ENCODE results near the gene ARHGAP6.

Gene ARHGAP6

DNA sequence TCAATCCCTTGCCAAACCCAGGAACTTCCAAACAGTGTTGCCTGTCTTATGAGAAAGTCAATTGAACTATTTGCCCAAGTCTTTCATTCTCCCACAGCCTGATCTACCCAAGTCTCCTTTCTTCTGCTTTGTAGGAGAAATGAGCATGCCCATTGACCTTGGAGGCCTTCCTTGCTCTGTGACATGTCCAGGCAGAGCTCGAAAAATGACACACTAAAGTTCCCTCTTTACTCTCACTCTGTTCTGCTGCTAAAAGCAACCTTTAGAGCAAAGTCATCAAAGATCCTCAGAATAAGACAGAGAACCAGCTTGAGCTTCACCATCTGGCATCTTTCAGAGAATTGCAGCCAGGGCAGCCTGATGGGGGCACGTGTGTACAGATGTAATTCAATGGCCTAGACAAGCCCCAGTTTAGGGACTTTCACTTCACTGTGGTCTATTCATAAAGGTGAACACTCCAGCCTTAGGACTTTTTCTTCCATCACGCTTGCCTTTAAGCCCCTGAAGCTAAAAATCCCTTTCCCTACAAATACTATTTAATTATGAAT, 236.1 kb downstream of the ARHGAP6 start:
- DNase-seq (ENCODE audit: low read depth in 2 of 2): no peak

- no peak for DNase-seq (ENCODE audit: low read depth in 2 of 2)
These were observed 238.2 kb downstream of the ARHGAP6 start for GRCh38 chrX:11427453-11428071.

- DNase-seq (ENCODE audit: low read depth in 2 of 2): no peak
These were observed 238.8 kb downstream of the ARHGAP6 start for GRCh38 chrX:11426712-11427452.

DNA sequence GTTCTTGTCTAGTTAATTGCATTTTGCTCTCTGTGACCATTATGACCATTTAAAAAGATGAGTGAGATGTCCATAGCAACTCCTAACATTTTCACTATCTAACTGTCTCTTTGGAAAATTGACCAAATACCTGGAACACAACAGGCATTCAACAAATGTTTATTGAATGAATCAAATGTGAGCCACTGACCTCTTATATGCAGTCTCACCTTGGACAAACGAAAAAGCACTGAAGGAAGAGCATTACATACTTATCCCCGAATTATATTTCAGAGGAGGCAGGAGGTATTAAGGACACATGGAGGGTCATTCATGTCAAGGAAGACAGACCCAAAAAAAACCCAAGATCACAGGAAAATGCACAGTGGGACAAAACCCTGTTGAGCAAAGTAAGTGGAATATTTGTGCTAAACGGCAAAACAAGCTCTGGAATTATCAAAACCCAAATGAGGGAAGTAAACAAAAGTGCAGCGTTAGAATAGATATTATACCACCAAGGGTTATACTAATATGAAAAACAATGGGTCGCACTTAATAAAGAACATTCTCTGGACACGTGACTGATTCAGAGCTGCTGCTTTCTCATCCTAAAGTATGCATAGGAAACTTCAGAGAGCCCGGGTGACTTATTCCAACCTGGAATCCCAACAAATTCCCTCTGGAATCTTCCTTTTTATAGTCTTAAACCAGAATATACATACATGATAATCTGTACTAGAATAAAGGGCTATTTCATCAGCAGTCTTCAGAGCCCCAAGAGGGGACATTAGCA, 240.6 kb downstream of the ARHGAP6 start:
- no peak for DNase-seq (ENCODE audit: low read depth in 2 of 2)

- no peak for DNase-seq (ENCODE audit: low read depth in 2 of 2)
These were observed 241.8 kb downstream of the ARHGAP6 start for GRCh38 chrX:11423949-11424348.

DNA sequence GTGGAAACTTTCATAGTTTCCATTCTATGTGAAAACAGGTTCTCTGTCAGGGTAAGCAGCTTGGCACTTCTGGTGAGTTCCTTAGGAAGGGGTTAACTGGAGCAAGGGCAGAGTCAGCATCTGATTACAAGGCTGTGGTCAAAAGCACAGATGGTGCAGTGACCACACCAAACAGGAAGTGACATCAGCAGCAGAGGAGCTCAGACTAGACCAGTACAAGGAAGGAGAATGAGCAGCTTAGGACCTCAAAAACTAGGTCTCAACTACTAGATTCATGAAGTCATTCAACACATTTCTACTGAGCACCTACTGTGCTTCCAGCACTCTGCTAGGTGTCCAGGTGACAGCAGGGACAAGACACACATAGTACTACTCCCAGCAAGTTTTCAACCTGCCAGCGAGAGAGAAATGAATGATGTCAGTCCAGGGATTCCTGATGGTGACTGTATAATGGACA, 242.3 kb downstream of the ARHGAP6 start:
- DNase-seq (ENCODE audit: low read depth in 2 of 2): no peak

GRCh38 chrX:11422525-11422857, 243.2 kb downstream of the ARHGAP6 start:
- DNase-seq (ENCODE audit: low read depth in 2 of 2): no peak

- DNase-seq (ENCODE audit: low read depth in 2 of 2): no peak
These were observed 243.8 kb downstream of the ARHGAP6 start for GRCh38 chrX:11421805-11422524.

GRCh38 chrX:11420851-11421250, 244.9 kb downstream of the ARHGAP6 start:
- no peak for DNase-seq (ENCODE audit: low read depth in 2 of 2)

DNA sequence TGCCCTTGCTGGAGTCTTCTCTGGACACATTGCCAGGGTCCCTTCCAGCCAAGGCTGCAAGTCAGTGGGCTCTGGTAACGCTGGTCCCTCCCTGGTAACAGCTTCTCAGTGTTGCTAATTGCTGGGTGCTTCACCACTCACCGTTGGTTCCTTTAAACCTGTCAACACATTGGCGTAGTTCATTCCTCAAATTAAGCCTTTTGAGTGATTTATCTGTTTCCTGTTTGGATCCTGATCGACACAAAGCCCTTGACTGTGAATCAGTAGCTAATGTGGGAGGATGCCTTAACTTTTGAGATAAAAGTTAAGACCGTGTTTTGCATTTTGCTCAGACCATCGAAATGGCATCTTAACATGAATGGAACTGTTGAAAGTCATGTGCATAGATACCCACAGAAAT, 246.6 kb downstream of the ARHGAP6 start:
- no peak for DNase-seq (ENCODE audit: low read depth in 2 of 2)

DNA sequence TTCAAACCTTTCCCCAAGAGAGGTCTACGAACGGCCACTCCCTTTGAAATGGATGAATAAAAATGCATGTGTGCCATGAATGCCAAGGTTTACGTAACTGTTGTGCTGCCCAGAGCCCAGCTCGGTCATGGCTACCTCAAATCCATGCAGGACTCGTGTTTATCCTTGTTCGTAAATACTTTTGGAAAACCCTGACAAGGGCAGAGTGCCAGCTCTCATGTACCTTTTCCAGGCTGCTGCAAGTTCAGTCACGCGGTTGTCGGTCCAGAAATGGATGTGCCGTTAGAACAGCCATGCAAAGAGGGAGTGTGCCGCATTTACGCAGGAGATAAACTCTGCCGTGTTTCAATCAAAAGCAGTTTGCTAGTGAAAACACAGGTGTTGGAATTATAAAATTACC, 249.1 kb downstream of the ARHGAP6 start:
- no peak for DNase-seq (ENCODE audit: low read depth in 2 of 2)

- no peak for DNase-seq (ENCODE audit: low read depth in 2 of 2)
These were observed 251.6 kb downstream of the ARHGAP6 start for GRCh38 chrX:11414091-11414490.

- no peak for DNase-seq (ENCODE audit: low read depth in 2 of 2)
These were observed 252.8 kb downstream of the ARHGAP6 start for GRCh38 chrX:11412715-11413623.

GRCh38 chrX:11409957-11410356, 255.8 kb downstream of the ARHGAP6 start:
- DNase-seq (ENCODE audit: low read depth in 2 of 2): no peak

- no peak for DNase-seq (ENCODE audit: low read depth in 2 of 2)
These were observed 256.9 kb downstream of the ARHGAP6 start for GRCh38 chrX:11408783-11409182.

GRCh38 chrX:11408109-11408405, 257.7 kb downstream of the ARHGAP6 start:
- DNase-seq (ENCODE audit: low read depth in 2 of 2): no peak

- DNase-seq (ENCODE audit: low read depth in 2 of 2): no peak
These were observed 258.2 kb downstream of the ARHGAP6 start for GRCh38 chrX:11407331-11408108.

GRCh38 chrX:11406109-11406765, 259.5 kb downstream of the ARHGAP6 start:
- no peak for DNase-seq (ENCODE audit: low read depth in 2 of 2)

- DNase-seq (ENCODE audit: low read depth in 2 of 2): no peak
These were observed 262.1 kb downstream of the ARHGAP6 start for GRCh38 chrX:11403631-11404030.

GRCh38 chrX:11401966-11402365, 263.8 kb downstream of the ARHGAP6 start:
- no peak for DNase-seq (ENCODE audit: low read depth in 2 of 2)
